ENCODE results near the gene XRCC3.

Gene XRCC3

DNA sequence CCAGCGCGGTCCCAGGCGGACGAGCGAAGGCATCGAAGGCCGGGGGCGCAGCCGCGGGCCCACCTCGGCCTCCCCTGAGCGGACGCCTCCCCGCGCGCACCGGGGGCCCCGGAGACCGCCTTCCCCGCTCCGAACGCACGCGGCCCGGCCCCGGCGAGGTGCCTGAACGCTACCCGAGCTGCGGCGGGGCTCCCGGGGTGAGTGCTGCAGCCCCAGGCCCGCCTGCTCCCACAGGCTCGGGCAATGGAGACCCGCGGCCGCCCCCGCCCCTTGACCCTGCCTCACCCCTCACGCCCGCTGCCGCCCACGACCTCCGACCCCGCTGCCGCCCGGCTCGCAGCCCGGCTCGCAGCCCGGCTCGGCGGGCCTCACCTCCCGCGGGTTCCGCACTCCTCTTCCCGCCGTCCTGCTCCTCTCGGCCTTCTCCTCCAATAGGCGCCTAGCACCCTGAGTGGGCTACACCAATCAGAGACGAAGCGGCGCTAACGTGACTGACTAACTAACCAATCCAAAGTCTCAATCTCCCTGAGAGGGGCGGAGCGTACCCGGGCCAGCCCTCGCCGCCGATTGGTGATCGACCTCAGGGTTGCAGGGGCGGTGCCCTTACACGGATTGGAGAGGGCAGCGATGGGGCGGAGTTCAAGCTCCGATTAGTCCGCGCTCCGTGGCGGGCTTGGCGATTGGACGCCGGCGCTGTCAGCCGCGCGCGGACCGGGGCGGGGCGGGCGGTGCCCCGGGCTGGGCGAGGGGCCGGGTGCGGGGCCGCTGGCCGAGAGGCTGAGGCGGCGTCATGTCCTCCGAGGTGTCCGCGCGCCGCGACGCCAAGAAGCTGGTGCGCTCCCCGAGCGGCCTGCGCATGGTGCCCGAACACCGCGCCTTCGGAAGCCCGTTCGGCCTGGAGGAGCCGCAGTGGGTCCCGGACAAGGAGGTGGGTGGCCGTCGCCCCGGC is at the start of gene XRCC3, which contains the start of gene ZFYVE21:
XRCC3 (minus strand) TSS at position 400 of the 949 bp plus-strand sequence. CDS start 4,364 bp downstream, outside the sequence.
ZFYVE21 (plus strand) TSS at position 759 of the 949 bp plus-strand sequence; CDS start at position 791, 32 bp downstream.
- DNase-seq, result peak; percentile 99

DNA sequence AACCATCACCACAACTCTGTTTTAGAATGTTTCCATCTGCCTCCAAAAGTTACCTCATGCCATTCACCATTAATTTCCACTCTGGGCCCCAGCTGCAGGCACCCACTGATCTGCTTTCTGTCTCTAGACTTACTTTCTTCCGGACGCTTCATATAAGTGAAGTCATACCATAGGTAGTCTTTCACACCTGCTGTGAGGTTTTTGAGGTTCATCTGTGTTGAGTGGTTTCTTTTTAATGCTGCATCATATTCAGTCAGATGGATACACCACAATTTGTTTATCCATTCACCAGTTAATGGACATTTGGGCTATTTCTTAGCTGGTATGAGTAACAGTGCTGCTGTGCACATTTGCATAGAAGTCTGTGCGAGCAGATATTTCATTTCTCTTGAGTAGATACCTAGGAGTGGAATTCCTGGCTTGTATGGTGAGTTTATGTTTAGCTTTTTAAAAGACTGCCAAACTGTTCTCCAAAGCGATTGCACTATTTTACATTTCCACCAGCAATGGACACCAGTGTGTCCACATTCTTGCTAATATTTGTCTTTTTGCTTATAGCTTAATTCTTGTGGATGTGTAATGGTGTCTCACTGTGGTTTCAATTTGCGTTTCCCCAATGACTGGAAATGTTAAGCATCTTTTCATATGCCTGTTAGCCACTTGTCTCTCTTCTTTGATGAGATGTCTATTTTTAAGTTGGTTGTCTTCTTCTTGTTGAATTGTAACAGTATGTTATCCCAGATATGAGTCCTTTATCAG is 48.7 kb upstream of the XRCC3 start:
- DNase-seq, result no peak

DNA sequence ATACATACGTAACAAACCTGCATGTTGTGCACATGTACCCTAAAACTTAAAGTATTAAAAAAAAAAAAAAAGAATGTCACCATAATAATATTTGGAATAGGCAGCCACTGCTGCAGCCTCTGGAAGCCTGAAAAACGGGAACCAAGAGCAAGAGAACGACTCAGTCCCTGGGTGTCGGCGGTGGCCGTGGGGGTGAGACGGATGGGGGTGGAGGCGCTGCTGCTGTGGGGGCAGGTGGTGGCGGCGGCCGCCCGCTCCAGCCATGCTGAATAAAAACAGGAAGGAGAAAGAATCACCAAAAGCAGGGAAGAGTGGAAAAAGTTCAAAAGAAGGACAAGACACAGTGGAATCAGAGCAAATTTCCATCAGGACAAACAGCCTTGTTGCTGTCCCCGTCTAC is 47.3 kb upstream of the XRCC3 start:
- no peak for DNase-seq

DNA sequence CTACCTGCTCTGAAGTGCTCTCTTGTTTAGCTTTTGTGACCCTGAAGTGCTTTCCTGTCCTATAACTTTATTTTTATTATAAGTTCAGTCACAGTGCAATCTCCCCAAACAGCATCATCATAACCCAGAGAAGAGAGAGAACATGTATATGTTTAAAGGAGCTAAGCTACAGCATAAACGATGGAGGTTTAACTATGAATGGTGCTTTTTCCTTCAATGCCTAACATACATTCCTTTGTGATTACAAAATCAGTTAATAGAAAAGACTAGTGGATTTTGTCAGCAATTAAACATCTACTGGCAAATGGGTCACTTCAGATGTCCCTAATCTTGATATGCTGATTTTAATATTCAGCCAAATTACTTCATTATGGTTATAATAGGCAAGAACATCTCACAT is 46.8 kb upstream of the XRCC3 start:
- no peak for DNase-seq

DNA sequence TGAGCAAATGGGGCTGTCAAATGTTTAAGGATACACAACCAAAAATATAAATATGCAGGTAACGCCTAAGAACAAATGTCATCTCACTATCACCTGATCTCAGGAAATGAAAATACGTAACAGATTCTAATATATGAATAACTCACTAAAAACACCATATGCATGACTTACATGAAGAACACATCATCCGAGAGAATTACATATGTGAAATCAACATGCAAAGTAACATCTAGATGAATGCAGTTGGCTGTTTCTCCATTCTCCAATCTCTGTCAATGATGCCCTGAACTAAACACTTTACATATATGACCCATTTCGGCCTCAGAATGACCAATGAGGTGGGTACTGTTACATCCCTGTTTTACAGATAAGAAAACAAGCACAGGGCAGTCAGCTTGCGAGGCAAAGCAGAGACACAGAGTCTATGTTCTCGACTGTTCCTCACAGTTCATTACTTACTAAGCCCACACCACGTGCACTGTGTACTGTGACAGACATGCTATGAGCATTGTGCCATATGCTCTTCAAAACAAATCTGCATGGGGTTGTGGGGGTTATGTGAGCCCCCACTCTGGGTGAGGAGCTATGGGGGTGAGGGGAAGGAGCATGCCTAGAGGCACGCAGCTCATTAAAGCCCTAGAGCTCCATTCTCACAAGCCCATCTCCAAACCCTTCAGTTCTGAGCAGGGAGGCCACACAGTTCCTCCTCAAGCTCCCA is 43.0 kb upstream of the XRCC3 start:
- no peak for DNase-seq

DNA sequence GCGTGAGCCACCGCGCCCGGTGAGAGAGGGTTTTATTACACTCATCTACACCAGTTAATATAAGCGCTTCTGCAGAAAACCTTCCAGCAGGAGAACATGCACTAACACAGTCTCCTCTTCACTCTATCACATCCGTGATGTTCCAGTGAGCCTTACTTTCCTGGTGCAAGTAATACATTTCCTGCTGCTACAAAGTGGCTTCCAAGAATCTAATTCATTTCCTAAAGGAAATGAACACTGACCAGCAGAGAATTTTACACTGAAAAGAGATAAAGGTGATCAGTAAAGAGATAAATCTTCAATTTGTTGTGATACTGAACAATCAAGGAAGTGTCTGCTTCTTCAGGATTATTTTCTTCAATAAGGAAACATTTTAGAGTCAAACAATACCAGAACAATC is 39.8 kb upstream of the XRCC3 start:
- DNase-seq, result no peak

DNA sequence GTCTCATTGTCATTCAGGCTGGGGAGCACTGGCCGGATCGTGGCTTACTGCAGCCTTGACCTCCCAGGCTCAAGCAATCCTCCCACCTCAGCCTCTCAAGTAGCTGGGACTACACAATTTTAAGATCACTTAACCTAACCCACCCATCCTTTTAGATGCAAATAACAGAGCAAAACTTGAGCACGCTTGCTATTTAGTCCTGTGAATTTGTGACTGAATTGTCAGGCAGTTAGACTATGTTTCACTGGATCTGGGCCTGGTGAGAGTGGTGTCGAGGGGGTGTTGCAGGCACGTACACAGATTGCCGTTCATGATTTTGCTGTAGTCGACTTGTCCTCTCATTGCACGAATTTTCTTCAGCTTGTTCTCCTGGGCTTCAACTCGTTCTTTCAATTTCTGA is 38.5 kb upstream of the XRCC3 start:
- DNase-seq, result no peak

DNA sequence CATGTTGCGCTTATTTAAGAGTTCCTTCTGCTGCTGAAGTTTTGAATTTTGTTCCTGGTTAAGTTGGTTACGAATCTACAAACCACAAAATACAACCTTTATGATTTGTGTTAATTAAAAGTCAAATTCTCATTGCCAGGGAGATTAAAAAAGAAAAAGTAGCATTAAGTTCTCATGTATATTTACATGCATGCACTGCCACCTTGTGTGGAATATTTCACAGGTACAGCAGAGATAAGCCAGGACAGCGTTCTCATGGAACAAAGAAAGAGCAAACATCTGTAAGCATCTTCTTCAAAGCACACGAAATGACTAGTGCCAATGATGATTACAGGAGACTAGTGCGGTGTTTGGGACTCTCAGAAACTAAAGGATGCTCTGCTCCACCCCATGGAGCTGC is 34.6 kb upstream of the XRCC3 start:
- DNase-seq, result no peak

DNA sequence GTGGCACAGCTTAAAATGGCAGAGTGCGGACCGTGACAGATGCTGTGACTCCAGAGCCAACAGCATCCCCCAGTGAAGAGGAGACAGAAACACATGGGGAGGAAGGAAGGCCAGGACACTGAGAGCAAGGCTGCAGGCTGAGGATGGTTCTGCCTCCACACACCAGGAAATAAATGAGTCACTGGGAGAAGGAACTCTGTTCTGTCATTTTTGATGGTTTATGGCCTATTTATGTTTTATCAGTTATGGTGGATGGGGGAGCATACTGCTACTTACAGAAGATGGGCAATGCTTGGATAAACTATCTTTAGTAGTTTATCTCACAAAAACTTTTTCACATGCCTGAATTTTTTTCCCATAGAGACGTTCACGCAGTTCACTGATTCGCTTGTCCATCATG is 34.2 kb upstream of the XRCC3 start:
- no peak for DNase-seq

DNA sequence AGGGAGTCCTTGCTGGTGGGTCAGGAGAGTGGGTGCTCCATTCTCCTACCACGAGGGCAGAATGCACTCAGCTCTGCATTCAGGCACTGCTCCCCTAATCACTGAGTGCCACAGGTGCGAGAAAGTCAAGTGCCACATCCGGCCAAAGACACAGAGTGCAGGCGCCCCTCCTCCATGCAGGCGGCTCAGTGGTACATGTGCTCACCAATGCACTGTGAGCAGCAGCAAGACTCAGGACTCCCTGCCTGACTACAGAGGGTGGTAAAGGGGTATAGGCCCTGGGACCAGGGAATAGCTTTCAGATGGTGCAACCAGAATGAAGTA is 33.2 kb upstream of the XRCC3 start:
- DNase-seq, result peak; percentile 50

DNA sequence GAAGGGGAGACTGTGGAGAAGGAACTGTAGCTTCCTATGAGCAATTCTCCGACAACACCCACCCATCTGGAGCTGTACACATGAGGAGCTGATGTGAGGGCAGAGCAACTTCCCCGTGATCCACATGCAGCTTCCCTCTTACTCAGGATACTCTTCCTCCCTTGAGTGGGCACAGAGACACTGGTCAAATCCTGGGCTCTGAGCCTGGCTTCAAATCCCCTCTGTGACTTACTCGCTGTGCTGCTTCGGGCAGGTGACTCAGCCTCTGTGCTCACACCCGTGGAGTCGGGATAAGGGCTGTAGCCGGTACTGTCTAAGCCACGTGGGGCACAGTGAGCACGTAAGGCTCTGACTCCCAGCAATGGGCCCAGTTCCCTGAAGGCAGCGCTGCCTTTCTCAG is 31.4 kb upstream of the XRCC3 start:
- DNase-seq, result no peak

DNA sequence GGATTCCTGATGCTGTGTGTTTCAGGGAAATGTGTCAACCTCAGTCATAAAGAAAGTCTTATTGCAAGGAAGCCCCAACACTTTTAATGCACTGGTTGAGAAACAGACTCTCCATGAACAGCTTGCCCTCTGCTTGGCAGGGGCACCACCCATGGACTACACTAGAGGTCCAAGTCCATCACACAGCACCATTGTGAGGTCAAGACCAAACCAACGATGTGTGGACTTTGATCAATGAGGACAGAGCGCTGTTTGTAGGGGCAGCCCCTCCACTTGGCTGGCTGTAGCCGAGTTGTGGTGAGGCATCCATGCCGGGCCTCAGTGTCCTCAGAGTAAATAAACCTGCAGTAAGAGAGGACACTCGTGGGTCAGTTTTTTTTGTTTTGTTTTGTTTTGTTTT is 30.2 kb upstream of the XRCC3 start:
- no peak for DNase-seq

DNA sequence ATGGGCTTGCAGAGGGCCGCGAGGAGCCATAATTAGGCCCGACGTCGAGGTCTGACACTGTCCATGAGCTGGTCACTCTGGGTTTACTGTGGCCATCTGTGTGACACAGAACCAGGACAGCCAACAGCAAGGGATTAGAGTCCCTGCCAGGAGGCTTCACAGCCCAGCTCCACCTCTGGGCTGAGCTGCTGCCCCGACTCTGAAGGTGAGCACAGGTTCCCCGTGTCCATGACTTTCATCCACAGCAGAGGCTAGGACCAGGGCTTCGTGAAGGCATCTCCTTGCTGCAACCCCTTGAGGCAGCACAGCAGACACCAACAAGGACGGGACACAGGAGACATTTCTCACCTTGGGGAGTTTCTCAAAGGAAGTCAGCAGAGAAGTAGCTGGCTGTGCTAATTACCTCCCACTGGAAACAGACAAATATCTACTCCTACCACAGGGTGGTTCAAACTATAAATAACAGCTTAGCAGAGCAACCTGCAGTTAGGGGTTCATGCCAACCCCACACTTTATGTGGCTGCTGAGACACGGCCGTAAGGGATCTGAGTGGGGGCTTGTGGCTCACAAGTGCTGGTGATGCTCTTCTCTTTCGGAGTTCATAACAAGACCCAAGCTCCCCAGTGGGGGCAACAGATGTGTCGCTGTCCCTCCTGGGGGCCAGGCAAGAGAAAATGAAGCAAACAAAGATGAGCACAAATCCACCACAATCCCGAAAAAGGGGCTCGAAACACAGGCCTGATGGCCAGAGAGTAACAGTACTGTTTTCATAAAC is 29.6 kb upstream of the XRCC3 start:
- no peak for DNase-seq

DNA sequence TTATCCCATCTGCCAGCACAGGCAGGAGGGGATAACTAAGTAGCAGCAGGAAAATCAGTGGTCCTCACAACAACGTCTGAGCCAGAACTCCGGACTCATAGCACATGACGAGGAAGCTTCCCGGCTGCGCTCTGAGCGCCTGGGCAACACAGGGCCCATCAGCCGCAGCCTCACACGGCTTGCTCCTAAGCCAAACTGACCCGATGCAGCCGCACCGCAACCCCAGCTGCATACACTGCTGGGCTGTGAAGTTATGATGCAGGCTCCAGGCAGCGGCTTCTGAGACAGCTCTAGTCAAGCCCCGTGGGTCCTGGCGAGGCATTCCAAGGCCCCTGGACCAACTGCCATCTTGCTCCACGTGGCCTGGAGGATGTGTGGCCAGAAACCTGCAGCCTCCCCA is 28.4 kb upstream of the XRCC3 start:
- no peak for DNase-seq

DNA sequence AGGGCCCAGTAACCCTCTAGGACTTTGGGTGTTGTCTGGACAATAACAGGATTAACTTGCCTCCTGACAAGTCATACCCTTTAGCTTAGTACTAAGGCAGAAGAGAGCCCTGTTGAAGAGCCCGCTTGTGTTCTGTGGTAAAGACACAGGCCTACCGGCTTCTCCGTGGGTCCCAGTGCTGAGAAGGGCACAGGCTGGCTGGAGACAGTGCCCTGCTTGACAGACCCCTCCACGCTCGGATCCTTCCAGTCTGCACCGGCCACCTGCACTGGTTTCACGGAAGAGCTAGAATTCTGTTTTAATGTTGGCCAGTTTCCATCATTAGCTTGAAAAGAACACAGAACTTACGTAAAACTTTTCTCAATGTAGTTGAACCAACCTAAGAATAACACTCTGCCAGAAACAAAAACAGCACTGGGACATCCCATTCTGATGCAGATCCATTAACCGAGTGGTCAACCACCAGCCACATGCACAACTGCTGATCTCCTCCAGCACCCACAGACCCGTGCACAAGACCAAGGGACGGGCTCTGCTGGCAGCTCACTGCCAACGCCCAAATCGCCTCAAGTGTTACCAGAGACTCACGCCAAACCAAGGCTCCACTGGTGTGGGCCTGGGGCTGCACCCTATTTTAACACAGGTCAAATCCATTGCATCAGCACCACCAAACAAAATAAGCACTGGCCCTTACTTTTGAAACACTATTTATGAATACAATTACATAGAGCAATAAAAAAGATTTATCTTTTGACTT is 27.4 kb upstream of the XRCC3 start:
- DNase-seq, result no peak

DNA sequence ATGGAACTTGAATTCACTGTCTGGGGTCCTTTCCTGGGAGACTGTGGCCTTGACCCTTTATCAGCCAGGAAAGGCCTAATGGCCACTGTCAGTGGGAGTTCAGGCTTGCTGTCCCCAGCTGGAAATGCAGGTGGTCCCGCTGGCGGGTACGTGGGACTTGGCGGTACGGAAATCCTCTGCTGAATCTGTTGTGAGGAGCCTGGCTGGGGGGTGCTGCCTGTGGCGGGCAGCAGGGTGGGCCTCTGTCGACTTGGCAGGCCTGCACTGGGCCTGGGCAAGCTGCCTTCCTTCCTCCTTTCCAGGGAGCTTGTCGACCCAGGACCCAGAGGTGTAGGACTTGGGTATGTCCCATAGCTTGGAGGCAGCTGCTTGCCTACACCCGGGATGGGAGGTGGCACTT is 26.6 kb upstream of the XRCC3 start:
- no peak for DNase-seq

DNA sequence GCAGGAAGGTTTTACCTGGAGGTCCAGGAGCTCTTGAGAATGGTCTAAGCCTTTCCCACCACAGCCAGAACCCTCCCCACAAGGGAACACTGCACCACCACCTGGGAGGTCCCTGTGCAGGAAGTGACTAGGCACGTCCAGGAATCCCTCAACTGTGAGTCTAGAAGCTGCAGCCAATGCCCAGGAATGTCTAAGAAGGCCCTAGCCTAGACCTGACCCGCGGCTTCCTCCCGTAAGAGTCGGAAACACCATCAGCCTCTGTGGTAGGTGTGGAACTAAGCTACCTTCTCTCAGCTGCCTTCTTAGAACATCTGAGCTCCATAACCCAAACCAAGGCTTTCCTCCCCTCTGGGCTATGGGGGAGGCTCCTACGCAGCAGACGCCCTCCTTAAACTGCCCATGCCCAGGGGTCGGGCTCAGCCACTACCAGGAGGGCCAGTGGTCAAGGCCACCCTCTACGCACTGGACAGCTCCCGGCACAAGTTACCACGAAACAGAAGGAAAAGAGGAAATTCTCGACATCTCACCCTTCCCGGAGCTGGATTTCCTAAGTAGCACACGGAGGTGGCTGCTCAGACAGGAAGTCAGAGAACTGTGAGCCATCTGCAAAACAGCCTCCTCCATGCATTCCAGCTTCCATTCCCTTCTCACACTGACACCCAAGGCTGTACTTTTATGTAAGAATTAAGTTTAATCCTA is 25.9 kb upstream of the XRCC3 start:
- DNase-seq, result no peak

DNA sequence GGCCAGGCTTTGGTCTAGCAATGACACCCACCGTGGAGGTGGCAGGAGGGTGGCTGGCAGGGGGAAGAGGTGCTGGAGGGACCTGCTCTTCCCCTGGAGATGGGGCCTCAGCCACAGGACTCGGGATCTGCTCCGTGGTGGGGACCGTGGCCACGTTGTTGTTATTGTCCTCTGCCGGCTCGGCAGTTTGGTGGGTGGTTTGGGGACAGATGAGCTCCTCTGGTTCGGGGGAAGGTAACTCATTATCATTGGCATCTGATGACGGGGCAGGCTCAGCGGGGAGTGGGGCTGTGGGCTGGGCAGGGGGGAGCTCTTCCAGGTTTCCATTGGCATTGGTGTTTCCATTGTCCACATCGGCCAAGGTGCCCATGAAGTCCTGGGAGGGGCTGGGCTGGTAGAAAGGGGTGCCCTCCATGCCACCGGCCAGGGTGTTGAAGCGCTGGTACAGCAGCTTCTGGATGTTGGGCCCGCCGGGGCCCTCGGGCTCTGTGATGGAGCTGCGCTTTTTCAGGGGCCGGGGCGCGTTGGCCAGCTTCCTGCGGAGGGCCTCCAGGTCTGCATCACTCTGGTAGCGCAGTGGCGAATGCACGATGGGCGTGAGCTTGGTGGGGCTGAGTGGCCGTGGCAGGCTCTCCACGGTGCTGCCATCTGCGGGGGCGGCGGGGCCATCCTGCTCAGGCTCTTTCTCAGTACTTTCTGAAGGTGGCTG is 24.7 kb upstream of the XRCC3 start:
- no peak for DNase-seq

DNA sequence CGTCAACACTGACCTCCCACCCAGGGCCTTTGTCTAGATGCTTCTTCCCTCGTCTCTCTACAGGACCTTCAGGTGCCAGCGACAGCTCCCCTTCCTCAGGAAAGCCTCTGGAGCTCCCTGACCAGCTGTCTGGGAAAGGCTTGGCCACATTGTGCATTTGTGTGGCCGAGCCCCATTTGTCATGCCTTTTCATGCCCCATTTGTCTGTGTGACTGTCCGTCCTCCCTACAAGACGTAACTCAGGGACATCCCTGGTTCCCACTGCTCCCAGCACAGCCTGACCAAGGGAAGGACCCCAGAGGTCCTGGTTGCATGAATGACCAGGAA is 24.2 kb upstream of the XRCC3 start:
- DNase-seq, result no peak

DNA sequence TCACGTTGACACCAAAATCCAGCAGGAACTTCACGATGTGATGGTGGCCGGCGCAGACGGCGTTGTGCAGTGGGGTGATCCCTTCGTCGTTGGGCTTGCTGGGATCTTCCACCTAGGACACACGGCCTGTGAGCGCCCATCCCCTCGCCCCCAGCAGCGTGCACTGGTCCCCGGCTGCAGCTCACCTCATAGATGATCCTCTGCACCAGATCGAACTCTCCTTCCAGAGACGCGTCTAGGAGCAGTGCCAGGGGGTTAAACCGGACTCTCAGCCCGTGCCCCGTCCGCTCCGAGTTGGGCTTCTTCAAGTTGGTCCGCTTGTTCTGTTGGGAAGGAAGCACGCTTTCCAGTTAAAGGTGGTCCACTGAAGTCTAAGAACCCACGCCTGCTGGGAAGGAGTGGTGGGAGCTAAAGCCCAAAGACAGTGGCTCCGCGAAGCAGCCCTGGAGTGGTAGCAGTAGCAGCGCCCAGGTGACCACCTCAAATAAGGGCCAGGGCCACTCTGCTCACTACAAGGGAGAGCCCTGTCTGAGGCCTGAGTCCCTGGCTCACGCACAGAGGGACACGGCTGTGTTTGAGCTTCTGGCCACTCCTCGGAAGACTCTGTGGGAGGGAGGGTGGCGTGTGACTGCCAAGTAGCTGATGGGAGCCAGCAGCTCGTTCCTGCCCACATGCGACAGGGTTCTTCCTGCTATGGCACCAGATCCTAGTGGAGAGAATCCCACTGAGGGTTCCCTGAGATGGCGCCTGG is 23.6 kb upstream of the XRCC3 start:
- no peak for DNase-seq

All from CD4-positive, alpha-beta T cell treated with Interleukin-4 for 4 hours (primary cell).